Measurements from ENCODE around the gene KRTAP10-1.

KRTAP10-1 gene

GRCh38 chr21:44530903-44531605 is 8.9 kb downstream of the KRTAP10-1 start:
- TF ChIP-seq CTCF (IDR thresholded peaks at IDR 0.05; ENCODE audit: extremely low read depth, insufficient read depth, missing control alignments) = no peak
- no peak for DNase-seq (ENCODE audit: low spot score)
- in situ Hi-C loops (cut with MboI; ENCODE audit: low pct_unique_long_range_greater_than_20kb, low sequenced_read_pairs, unreplicated experiment) = no loop called here

- DNase-seq (ENCODE audit: low spot score) = no peak
- in situ Hi-C loops (cut with MboI; ENCODE audit: low pct_unique_long_range_greater_than_20kb, low sequenced_read_pairs, unreplicated experiment) = no loop called here
- no peak for TF ChIP-seq CTCF (IDR thresholded peaks at IDR 0.05; ENCODE audit: extremely low read depth, insufficient read depth, missing control alignments)
Measured at GRCh38 chr21:44530221-44530902, 9.6 kb downstream of the KRTAP10-1 start.

- no peak for TF ChIP-seq CTCF (IDR thresholded peaks at IDR 0.05; ENCODE audit: extremely low read depth, insufficient read depth, missing control alignments)
- in situ Hi-C loops (cut with MboI; ENCODE audit: low pct_unique_long_range_greater_than_20kb, low sequenced_read_pairs, unreplicated experiment) = no loop called here
- no peak for DNase-seq (ENCODE audit: low spot score)
Measured at GRCh38 chr21:44529503-44530125, 10.4 kb downstream of the KRTAP10-1 start.

- no peak for DNase-seq (ENCODE audit: low spot score)
- TF ChIP-seq CTCF (IDR thresholded peaks at IDR 0.05; ENCODE audit: extremely low read depth, insufficient read depth, missing control alignments) = no peak
- in situ Hi-C loops (cut with MboI; ENCODE audit: low pct_unique_long_range_greater_than_20kb, low sequenced_read_pairs, unreplicated experiment) = no loop called here
Measured at GRCh38 chr21:44529011-44529421, 11.0 kb downstream of the KRTAP10-1 start.

GRCh38 chr21:44528634-44528995 is 11.4 kb downstream of the KRTAP10-1 start:
- DNase-seq (ENCODE audit: low spot score) = no peak
- TF ChIP-seq CTCF (IDR thresholded peaks at IDR 0.05; ENCODE audit: extremely low read depth, insufficient read depth, missing control alignments) = no peak
- in situ Hi-C loops (cut with MboI; ENCODE audit: low pct_unique_long_range_greater_than_20kb, low sequenced_read_pairs, unreplicated experiment) = no loop called here

GRCh38 chr21:44527983-44528633 is 11.9 kb downstream of the KRTAP10-1 start:
- in situ Hi-C loops (cut with MboI; ENCODE audit: low pct_unique_long_range_greater_than_20kb, low sequenced_read_pairs, unreplicated experiment) = no loop called here
- no peak for TF ChIP-seq CTCF (IDR thresholded peaks at IDR 0.05; ENCODE audit: extremely low read depth, insufficient read depth, missing control alignments)
- no peak for DNase-seq (ENCODE audit: low spot score)

Data from GM13977 (cell line).